Choroid plexus epithelial cell (primary cell): ENCODE results near the gene SLC25A51.
"Not testable (repeated sequence)": the region's sequence is repeated elsewhere in the genome, so short reads cannot be mapped to it uniquely, and the experiment has no call there.

Experiments used
- DNase-seq: peaks from one replicate; pipeline ENCODE4 v3.0.0-alpha.2; 2010; ENCODE audit warnings: low read depth
- H3K4me3 ChIP-seq: 2 replicates; pipeline ENCODE4 v1.5.1; 2011; ENCODE audit warnings: low read depth, mild to moderate bottlenecking, control low read depth, low read length, moderate library complexity
- TF ChIP-seq, protein P1 (sequence below): conservative IDR thresholded peaks from 2 replicates; pipeline ENCODE4 v1.5.1; 2011; ENCODE audit warnings: low read depth, mild to moderate bottlenecking, control low read depth, inconsistent platforms, low read length, moderate library complexity

The SLC25A51 gene

DNA sequence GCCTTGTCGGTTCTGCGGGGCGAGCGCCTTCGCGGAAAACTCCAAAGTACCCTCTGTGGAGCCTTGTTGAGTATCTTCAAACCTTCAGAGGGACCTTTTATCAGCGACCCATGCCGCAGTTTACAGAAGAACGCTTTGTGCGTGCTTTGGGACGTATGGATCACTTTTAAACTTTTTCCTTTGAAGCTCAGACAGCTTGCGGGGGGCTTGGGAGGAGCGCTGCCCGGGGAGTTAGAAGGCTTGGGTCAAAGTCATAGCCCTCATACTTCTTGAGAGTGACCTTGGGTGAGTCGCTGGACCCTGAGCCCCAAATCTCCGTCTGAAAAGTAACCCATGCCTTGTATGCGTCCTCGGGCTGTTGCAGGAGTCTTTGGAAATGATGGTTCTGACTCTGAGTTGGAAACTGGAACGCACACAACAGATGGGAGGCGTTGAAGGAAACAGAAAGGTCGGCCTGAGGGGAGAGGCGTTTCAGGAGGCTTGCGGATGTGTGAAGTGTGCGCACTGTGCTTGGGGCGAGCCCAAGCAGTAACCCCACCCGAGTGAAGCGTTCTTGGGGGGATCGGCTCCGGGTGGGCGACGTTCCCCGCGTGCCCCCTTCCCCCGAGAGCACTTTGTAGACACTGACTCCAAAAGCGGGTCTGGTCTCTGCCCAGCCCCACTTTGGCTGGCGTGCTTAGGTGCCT is 661 bp upstream of the SLC25A51 start:
- H3K4me3 ChIP-seq, result peak overlapping the region; percentile 74
- peak; percentile 78 for DNase-seq
- TF ChIP-seq, protein P1, sequence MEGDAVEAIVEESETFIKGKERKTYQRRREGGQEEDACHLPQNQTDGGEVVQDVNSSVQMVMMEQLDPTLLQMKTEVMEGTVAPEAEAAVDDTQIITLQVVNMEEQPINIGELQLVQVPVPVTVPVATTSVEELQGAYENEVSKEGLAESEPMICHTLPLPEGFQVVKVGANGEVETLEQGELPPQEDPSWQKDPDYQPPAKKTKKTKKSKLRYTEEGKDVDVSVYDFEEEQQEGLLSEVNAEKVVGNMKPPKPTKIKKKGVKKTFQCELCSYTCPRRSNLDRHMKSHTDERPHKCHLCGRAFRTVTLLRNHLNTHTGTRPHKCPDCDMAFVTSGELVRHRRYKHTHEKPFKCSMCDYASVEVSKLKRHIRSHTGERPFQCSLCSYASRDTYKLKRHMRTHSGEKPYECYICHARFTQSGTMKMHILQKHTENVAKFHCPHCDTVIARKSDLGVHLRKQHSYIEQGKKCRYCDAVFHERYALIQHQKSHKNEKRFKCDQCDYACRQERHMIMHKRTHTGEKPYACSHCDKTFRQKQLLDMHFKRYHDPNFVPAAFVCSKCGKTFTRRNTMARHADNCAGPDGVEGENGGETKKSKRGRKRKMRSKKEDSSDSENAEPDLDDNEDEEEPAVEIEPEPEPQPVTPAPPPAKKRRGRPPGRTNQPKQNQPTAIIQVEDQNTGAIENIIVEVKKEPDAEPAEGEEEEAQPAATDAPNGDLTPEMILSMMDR, result no peak

DNA sequence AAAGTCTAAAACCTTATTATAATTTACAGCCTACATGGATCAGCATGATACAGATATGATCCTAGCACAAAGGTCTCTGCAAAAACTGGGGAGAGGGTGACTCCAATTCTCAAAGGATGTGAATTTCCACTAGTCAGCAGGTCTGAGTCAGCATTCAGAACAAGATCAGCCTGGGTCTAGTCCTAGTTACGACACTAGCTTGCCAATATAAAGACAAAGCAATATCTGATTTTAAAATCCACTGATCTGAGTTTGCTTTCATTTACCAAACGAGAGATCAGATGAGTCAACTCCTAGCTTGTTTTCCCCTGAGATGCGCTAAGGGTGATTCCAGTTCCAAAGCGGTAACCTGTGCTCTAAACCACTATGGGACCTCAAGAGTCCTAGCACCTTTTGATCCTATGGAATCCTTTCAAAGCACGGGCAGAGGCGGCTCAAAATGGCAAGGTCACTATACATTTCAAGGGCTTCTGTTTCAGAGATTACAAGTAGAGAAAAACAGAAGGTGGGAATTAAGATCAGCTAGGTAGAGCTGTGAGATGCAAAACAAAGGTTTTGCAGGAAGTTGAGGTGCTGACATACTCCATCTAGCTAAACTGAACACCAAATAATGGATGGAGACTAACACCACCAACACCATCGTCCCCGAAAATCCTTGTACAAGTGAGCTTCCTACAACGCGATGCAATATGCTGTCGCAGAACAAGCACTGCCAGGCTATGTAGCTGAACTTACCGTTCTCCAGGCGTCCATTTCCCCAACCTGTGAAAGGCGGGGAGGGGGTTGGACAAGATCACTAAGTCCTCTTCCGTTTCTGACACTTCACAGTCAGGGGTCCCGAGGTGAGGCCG is 906 bp downstream of the SLC25A51 start:
- DNase-seq, result peak; percentile 73
- TF ChIP-seq, protein P1, result no peak
- peak overlapping the region; percentile 74 for H3K4me3 ChIP-seq

DNA sequence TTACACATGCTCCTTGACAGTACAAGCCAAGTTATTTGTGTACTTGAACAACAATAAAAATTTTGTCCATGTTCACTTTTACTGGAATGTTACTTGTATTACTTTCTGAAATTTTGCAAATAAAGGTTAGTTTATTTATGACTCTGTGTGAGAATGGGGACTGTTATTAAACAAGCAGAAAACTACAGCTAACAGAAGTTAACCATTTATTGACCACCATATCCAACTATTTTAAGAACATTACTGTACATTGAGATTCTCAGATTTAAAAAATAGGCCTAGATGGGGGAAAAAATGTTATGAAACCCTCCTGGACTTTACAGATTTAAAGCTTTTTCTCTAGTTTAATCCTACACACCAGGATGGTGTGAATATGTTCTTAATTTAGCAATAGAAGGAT is 1.8 kb downstream of the SLC25A51 start:
- no peak for DNase-seq
- TF ChIP-seq, protein P1, result no peak
- peak overlapping the region; percentile 74 for H3K4me3 ChIP-seq

DNA sequence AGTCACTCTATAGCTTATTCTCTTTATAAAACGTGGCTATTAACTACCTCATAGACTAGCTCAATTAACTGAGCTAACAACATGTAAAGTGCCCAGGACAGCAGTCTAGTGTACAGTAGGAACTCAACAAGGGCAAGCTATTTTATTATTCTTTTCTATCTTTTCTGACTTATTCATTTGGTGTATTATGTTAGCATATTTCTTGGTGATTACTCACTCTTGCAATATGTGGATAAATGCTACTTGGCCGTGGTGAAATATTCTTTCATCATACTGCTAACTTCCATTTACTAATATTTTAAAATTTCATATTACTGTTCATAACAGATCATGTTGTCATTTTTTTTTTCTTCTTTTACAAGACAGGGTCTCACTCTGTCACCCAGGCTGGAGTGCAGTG is 4.9 kb downstream of the SLC25A51 start:
- DNase-seq, result peak; percentile 70
- TF ChIP-seq, protein P1, result no peak
- H3K4me3 ChIP-seq, result no peak overlapping the region

DNA sequence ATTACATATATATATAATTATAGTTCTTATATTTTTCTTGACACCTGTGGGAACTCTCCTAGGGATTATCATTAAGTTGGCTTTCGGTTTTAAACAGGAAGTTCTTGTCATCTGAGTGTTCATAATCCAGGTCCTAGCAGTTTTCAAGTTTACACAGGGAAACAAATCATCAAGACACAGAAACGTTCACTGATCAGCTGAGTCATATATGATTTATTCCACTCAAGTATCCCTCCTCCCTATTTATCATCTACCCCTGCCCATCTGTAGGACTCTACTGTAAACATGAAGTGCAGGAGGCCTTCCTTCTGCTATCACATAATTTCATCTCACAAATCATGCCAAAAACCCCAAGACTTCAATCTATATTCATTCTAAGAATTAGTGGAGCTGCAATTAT is 6.3 kb downstream of the SLC25A51 start:
- H3K4me3 ChIP-seq, result no peak overlapping the region
- TF ChIP-seq, protein P1, result no peak
- peak; percentile 37 for DNase-seq

DNA sequence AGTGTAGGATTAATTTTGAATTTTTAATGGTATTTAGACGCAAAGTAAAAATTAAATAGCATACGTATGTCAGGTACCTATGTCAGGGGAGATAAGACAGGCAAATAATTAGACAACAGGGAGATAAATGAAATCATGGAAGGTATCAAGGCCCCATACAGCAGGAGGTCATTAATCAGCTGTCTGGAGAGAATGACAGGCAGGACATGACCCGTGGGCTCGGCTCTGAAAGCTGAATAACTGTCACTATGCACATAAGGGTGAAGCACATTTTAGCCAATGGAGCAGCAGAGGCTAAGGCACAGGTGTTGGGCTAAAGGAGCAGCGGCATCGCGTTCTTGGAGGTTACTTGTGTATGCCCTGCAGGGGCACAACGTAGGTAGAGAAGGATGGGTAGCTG is 11.9 kb downstream of the SLC25A51 start:
- no peak for DNase-seq
- TF ChIP-seq, protein P1, result no peak
- no peak overlapping the region for H3K4me3 ChIP-seq

DNA sequence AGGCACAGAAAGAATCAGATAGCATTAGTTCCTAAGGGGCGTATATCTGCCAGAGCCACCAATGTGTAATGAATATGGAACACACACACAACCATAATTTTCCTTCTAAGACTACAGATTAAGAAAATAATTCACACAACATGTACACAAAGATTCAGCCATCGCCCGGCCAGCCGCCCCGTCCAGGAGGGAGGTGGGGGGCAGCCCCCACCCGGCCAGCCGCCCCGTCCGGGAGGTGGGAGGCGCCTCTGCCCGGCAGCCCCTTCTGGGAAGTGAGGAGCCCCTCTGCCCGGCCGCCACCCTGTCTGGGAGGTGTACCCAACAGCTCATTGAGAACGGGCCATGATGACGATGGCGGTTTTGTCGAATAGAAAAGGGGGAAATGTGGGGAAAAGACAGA is 12.9 kb downstream of the SLC25A51 start:
- H3K4me3 ChIP-seq, result not testable (repeated sequence)

More for the DNA sequence above, 12.9 kb downstream of the SLC25A51 start:
- DNase-seq, result not testable (repeated sequence)
